ENCODE results near the gene MARK1.

Gene MARK1

DNA sequence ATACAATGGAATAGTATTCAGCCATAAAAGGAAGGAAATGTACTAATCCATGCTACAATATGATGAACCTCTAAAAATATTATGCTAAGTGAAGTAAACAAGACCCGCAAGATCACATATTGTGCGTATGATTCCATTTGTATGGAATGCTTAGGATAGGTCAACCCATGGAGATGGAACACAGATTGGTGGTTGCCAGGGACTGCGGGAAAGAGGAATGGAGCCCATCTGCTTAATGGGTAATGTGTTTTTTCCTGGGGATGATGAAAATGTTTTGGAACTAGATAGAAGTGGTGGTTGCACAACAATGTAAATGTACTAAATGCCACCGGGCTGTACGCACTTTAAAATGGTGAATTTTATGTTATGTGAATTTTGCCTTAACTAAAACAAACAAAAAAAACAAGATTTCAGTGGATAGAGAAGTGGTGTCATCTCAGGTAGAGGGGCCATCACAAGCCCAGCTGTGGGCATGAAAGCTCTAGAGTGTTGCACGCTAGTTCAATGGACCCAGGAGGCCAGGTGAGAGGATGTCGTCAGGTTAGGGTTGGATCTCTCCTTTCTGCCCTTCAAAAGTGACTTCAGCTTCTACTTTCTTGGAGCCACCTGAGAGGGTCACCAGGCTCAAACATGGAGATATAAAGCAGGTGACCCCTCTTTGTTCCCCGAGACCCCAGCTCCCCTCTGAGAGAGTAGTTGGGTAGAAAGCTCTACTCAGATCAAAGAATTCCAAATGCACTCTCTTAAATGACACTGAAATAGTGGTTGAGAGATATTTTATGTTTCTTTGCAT, 164.7 kb downstream of the MARK1 start:
- no peak for DNase-seq

DNA sequence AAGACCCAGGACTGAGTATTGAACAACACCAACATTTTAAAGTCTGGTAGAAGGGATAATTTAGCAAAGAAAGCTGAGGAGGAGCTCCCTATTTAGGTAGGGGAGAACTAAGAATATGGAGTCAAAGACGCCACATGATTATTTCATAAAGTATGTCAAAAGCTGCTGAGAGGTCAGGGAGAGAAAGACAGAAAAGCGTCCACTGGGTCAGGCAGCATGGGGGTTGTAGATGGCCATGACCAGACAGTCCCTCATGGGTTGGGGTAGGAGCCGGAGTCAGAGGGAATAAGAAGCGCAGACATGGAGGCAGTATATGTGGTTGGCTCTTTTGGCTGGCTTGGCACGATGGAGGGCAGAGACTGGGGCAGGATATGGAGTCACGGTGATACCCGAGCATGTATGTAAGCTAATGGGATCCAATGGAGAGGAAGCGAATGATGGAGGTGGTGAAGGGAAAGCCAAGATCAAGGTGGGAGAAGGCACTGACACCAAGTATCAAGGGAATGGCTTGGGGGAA, 167.0 kb downstream of the MARK1 start:
- no peak for DNase-seq

DNA sequence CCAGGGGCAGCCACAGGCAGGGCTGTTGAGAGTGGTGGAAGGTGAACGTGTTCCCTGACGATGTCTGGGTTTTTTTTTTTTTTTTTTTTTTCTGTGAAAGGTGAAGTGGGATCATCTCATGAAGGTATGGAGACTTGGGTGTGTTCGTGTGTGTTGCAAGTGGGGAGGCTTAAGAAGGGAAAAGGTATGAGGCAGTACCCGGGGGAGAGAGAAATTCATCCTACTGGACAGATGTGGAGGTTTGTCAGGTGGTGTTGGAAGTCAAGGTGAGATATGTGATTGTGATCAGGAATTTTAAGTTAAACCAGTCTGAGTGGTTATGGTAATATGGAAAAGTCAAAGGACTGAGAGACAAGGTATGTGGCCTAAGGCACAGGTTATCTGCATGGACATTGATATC, 167.5 kb downstream of the MARK1 start:
- DNase-seq = no peak

DNA sequence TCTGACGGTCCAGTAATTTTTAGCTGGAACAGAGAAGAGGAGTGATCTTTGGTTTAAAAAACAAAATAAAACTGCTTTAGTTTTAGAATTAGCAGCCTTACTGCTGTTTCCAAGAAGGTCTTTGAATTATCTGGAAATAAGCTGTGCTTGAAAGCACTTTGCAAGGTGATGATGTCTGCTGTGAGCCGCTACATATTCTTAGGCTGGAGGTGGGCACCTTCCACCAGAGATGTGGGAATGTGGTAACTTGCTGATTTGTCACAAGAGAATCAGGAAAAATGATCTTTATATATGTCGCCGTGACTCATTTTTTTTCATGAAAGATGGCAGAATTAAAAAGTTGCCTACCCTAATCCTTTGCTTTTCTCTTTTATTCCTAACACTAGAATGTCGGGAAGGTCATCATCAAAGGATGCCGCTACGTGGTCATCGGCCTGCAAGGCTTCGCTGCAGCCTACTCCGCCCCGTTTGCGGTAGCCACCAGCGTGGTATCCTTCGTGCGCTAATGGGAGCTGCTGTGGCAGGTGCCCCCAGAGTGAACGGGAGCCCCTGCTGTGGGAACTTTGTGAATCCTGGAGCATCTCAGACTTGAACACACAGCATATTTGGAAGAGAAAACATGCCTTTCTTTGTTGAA, 168.4 kb downstream of the MARK1 start:
- DNase-seq = no peak

DNA sequence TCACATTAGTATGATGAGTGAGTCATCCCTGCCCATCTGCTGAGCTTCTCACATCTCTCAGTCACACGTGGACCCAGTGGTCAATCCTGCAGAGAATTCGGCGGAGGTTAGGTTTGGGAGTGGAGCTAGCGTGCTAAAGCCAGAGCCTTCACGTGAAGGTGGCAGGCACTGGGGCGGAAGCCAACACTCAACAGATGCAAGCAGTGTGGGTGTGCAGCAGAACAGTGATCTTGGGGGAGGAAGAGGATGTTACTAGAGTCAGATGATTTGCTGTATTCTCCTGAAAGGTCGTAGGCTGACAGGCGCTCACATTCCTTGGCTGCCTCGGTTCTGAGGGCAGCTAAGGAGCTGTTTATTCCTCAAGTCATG, 168.9 kb downstream of the MARK1 start:
- DNase-seq = no peak

DNA sequence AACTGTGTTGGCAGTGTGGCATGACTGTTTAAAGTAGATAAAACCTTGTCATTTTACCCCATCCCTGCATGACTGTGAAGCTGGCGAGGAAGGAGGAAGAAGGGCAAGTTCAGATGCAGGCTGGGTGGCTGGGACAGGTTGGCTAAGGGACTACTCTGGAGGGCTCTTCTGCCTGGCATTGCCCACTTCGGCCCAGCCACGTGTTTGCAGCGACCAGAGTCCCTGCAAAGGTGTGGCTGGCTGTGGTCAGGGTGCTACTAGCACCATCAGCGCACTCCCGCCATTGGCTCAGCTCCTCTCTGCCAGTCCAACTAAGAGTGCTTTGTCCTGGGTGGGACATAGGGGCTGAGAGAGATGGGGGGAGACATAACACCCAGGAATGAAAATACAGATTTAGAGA, 169.4 kb downstream of the MARK1 start:
- DNase-seq = no peak

DNA sequence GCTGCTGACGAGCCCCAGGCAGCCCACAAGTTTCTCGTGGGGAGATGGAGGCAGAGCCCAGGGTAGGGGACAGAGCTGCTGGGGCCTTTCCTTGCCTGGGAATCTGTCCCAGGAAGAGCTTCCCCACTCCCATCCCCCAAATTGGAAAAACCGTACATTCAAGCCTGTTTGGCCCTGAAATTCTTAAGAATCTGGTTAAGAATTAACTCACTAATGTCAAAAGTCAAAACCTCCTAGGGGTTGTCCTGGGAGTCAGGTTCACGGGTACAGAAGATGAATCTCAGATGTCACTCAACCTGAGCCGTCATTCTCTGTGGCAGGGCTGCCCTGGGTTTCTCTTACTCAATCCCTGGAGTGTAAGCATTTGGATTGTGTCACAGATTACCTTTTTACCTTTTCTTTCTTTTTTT, 170.7 kb downstream of the MARK1 start:
- no peak for DNase-seq

DNA sequence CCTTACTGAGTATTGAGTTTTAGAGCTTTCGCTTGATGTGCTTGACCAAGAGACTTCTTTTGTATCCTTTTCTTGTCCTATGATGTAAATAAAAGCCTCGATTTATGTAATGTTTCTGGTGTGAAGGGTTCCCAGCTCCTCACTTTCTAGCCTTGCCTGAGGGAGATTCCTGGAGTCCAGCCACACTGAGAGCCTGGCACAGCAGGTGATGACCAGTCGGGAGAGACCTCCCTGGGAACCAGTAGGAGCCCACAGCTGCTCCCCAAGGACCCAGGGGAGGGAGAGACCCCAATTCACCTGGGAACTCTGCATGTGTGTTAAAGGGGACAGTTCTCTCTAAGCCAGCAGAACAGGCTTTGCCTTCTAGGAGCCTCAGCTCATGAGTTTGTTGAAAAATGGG, 171.1 kb downstream of the MARK1 start:
- no peak for DNase-seq

DNA sequence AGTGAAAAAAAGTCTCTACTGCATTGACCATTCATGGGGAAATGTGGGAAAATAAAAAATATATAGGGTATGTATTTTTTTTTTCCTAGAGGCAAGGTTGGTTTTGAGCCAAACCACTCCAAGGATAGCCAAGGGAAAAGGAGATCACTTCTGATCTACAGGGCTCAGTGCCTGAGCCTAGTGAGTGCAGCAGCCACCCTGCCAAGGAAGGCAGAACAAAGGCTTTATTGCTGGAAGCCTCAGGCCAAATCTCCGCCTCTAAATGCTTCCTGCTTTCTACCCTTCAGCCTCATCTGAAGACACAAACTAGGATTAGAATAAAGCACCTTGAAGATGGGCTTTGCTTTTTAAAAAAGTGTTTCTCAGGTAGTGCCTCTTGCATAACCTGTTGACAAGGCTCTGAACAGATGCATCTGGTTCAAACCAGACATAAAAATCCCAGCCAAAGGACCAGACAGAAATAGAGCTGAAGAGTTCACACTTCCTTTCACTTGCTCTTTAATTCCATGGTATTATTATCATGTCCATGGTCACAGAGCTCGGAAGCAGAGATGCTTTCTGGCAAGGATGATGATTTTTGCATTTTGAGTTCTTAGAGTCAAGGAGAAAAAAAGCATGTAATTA, 172.7 kb downstream of the MARK1 start:
- DNase-seq = no peak

DNA sequence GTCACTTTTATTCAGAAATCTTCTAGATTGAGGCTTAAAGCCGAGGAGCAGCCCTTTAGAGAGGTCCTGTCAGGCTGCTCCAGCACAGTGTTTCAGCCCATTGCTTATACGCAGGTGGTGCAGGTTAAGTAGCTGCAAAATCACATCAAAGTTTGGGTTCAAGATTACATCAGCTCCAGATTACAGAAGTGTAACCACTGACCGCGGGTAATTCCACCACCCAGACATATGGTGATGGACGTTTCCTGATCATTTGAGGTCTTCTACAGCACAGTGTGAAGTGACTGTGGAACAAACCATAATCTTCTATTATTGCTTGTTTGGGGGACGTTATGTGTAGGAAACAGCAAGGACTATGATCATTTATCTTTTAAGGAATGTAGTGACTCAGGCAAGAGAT, 174.0 kb downstream of the MARK1 start:
- no peak for DNase-seq

DNA sequence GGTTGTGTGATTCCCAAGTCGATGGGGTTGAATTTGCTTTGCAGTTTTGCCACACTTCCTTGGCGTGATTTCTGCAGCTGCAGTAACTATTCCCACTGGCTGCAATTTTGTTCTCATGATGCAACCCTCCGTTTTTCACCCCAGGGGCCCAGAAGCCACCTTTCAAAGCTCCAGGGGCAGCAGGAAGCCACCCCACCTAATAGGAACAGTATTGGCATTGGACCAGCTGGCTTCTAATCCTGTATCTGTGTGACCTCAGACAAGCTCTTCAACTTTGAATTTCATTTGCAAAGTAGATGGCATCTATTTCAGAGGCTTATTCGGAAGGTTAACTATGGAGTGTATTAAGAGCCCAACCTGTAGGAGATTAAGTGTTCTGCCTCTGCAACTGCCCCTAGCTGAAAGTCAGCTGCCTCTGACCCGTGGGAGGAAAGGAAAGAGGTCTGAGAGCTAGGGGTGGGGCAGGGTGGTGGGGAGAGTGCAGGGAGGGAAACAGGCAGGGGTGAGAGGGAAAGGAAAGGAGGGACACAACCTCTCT, 174.9 kb downstream of the MARK1 start:
- no peak for DNase-seq

DNA sequence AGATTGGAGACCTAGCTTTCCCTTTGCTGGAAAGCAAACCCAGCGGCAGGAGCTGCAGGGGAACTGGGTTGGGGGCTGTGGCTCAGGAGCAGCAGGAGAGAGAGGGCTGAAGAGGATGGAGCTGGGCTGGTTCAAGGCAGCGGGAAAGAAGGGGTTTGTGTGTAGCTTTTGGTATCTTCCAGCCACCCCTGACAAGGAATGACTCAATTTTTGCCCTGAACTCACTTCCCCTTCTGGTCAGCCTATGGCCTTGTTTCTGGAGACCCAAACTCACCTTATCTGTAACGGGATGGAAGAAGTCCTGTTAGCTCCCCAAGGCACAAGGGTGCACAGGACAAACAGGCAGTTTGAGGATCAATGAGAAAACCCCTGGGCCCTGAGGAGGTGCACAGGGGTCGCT, 175.4 kb downstream of the MARK1 start:
- DNase-seq = no peak

DNA sequence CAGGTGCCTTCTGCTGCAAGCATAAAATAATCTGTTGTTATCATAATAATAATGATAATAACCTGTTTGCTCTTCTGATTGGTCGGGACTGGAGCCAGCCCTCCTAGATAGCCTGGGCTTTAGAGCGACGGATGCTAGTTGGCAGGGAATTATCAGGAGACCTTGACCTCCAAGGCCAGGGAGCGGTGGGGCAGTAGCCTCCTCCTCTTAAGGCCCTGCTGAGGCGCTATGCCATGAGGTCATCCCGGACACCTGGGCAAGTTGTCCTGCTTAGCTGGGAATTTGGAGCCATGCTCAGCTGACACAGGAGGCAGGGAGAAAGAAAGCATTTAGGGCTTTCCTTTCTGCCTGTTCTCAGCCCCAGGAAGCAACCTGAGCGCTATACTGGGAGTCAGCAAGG, 177.8 kb downstream of the MARK1 start:
- no peak for DNase-seq

DNA sequence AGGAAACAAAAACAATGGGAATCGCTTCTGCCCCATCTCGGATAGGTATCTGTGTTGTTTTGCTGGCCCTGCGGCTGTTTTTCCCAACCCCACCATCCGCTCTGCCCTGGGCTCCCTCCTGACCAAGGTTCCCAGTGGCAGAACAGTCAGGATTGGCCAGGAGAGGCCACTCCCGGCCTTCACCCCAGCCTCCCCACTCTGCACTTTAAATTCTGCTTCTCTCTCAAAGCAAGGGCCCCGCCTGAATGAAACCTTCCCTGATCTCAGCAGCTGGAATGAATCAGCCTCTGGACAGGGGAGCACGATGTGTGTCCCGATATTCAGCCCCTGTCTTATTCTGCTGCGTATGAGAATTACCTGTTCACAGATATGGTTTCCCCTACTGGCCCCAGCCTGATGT, 178.5 kb downstream of the MARK1 start:
- no peak for DNase-seq

DNA sequence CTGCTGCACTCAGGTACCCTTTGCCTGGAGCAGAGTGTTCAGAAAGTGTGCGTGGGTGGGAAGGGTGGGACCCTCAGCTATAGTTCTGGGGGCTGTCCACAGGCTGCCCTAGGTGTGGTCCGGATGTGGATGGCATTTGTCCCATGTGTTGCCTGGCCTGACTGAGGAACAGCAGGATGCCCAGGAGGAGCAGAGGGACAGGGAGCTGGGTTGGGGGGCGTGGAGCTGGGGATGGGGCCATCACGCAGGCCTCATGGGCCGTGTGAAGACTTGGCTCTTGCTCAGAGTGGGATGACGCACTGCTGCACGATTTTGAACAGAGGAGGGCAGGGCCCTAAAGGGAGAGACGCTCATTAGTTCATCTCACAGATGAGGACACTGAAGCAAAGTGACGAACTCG, 179.2 kb downstream of the MARK1 start:
- DNase-seq = no peak

DNA sequence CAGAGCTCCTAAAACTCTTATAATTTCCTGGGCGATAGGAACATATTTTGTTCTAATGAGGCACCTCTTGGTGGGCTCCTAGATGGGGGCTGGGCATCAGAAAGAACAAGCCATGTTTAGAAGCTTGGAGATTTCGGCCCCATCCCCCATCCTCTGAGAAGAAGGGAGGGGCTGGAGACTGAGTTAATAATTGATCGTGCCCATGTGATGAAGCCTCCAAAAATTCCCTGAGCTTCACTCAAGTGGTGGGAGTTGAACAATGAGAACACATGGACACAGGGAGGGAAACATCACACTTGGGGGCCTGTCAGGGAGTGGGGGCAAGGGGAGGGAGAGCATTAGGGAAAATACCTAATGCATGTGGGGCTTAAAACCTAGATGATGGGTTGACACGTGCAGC, 180.3 kb downstream of the MARK1 start:
- DNase-seq = no peak

DNA sequence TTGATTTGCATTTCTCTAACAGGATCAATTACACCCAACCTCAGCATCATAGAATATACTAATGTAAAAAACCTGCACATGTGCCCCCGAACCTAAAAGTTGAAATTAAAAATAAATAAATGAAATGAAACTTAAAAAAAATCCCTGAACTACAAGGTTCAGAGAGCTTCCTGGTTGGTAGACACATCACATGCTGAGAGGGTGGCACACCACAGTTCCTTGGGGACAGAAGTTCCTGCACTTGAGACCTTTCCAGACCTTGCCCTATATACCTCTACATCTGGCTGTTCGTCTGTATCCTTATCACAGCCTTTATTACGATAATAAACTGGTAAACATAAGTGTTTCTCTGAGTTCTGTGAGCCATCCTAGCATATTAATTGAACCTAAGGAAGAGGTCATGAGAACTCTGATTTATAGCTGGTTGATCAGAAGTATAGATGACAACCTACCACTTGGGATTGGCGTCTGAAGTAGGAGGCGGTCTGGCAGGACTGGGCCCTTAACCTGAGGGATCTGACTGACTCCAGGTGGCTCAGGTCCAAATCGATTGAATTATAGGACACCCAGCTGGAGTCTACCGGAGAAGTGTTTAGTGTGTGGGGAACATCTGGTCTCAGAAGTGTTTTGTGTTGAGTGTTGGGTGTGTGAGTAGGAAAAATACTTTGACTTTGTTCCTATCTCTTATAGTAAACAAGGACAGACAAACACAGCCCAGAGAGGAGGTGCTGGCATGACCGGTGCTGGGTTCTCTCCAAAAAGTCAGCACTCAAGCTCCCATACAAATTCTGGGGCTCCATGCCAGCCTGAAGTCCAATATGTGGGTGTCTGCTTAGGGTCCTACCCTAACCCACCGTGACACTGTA, 181.2 kb downstream of the MARK1 start:
- DNase-seq = no peak

DNA sequence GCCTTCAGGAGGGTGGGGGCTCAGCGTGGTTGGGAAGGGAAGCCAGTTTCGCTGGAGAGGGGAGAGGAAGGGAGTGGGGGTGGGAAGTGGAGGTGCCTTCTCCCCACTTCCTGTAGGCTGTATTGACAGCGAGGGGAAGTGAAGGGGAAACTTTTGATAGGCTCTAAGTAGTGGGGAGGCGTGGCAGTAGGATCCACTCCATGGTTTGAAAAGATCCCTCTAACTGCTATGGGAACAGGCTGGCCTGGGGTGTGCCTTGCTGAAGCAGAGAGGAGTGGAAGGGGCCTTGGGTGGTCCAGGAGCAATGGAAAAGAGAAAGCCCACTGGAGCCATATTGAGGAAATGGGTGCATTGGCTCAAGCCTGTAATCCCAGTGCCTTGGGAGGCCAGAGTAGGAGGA, 182.4 kb downstream of the MARK1 start:
- DNase-seq = no peak

DNA sequence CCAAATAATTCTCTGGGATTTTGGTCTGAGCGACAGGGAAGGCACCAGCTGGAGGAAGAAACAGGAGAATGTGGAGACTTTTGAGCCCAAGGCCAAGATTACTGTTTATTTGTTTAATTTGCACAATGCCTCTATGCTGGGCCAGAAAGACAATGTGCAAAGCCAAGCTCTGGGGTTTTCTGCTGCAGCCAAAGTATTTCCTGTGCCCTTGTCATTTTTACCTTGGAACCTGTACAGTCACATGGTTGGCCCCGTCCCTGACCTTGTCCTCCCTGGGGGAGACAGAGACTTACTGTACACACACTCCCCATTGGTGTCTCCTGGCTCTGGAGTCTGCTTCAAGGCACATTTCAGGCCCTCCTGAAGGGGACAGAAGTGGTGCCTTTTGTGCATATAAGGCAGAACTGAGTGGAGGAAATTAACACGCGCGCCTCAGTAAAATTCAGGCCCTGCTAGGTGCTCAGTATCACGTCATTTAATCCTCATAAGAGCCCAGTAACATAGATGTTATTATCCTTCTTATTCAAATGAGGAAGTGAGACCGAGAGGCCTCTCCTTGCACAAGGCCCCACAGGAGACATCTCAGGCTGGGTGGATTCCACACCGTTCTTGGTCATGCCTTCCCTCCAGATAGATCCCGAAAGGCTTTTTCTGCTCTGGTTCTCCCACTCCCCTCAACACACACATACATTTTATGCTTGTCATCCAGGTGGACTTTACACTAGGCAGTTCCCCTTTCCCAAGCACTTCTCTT, 183.3 kb downstream of the MARK1 start:
- DNase-seq = no peak

Measured in bone marrow (tissue), 2 donors.